Transverse colon (tissue), 4 donors: Measurements from ENCODE around the gene SLBP. TPM values are rescaled to one million over a fixed set of nuclear protein-coding genes. Genes with fewer than 3 reads are reported as not detected.

ENCODE experiments used
- DNase-seq: peaks from one replicate; pipeline ENCODE4 v3.0.0-alpha.2; 2019
- H3K27ac ChIP-seq, 4 donors: fragments of 200-600 bp; sonication (generic); 2 replicates each; pipeline ENCODE4 v1.5.1; 2016 to 2018; ENCODE audit warnings: inconsistent platforms in 4 of 4
- H3K27me3 ChIP-seq: fragments of 200-600 bp; sonication (generic); 2 replicates; pipeline ENCODE4 v1.5.1; 2017; ENCODE audit warnings: inconsistent platforms
- H3K36me3 ChIP-seq, 4 donors: fragments of 200-600 bp; sonication (generic); 2 replicates each; pipeline ENCODE4 v1.5.1; 2017 to 2019; ENCODE audit warnings: inconsistent platforms in 4 of 4
- H3K4me1 ChIP-seq, 4 donors: fragments of 200-600 bp; sonication (generic); 2 replicates each; pipeline ENCODE4 v1.5.1; 2017 to 2020; ENCODE audit warnings: inconsistent platforms in 4 of 4
- H3K4me3 ChIP-seq, 4 donors: fragments of 200-600 bp; sonication (generic); 1 replicate in 1 of 4; 2 replicates in 3 of 4; pipeline versions ENCODE4 v1.5.1 to v1.6.1; 2017 to 2019; ENCODE audit warnings: inconsistent platforms in 4 of 4
- H3K9me3 ChIP-seq, 2 donors: fragments of 200-600 bp; sonication (generic); 2 replicates each; pipeline ENCODE4 v1.5.1; 2017 to 2019; ENCODE audit warnings: inconsistent platforms in 2 of 2
- CTCF ChIP-seq, 5 experiments: fragments of 200-600 bp in 3 of 5; fragments of 450-650 bp in 2 of 5; sonication (generic) in 3 of 5; IDR thresholded peaks; 1 replicate in 2 of 5; 2 replicates in 3 of 5; pipeline ENCODE4 v1.5.1; 2016 to 2017; ENCODE audit warnings: antibody characterized with exemption in 5 of 5, inconsistent platforms in 3 of 5, mild to moderate bottlenecking in 2 of 5, moderate library complexity in 1 of 5
- EP300 ChIP-seq: sonication (generic); formaldehyde crosslinking; IDR thresholded peaks from one replicate; pipeline ENCODE4 v1.6.1; 2017; ENCODE audit warnings: antibody characterized with exemption, low read depth
- POLR2A ChIP-seq: fragments of 450-650 bp; IDR thresholded peaks from one replicate; pipeline ENCODE4 v1.6.1; 2016; ENCODE audit warnings: antibody characterized with exemption, mild to moderate bottlenecking, moderate library complexity
- POLR2AphosphoS5 ChIP-seq, 3 donors: sonication (generic); formaldehyde crosslinking; IDR thresholded peaks; one replicate each; pipeline ENCODE4 v1.6.1; 2016; ENCODE audit warnings: antibody characterized with exemption in 3 of 3
- WGBS, 2 donors: methylation state at CpG; one replicate each; pipeline ENCODE4 v1.1.5; 2018; ENCODE audit warnings: low coverage in 1 of 2; 5-methylcytosine and 5-hydroxymethylcytosine counted together
- in situ Hi-C, 4 donors: fragments of 200-750 bp; cut with MboI; loops; one replicate each; pipeline versions ENCODE4 v1.15.0 to v1.15.1; 2017; ENCODE audit warnings: low sequenced_read_pairs in 3 of 4, low pct_ligation_motif_present in 1 of 4, low pct_unique_long_range_greater_than_20kb in 1 of 4
- intact Hi-C: fragments of 100-400 bp; cut with DNase I; formaldehyde crosslinking; loops from one replicate; pipeline ENCODE4 v1.15.1; 2023; ENCODE audit warnings: low total_unique reads
- total RNA-seq, 4 donors: library from RNA; depleted of rRNA; stranded (reverse); fragments of >200 nt; gene quantifications; one replicate each; pipeline ENCODE4 v1.1.0, GENCODE V29; 2016

Gene SLBP
- total RNA-seq, 4 donors from 2014 or later, result 7.6 to 47.5 (median 31.6) TPM

- Histone ChIP-seq H3K4me1 (peaks cover 0 to 16% (median 1%) of the 10 kb centered on the region in 4 donors), H3K27ac (peak overlapping the region; percentile 39 to 53 (median 48)), H3K36me3 (no peaks in the 10 kb centered on the region), H3K4me3 (no peak overlapping the region), H3K9me3 (no peaks in the 10 kb centered on the region), H3K27me3 (no peaks in the 10 kb centered on the region)
- 92% methylated on average over 31 of the region's 31 CpGs; no CpG with 5 or more reads in 1 of the 2 donors for WGBS, 2 donors
- DNase-seq, result no peak
- in situ Hi-C loops, result no loop called here
- no peak for TF ChIP-seq POLR2A
- no peak for TF ChIP-seq CTCF (IDR thresholded peaks at IDR 0.05)
- no peak for TF ChIP-seq POLR2AphosphoS5 (IDR thresholded peaks at IDR 0.05)
- no peak for TF ChIP-seq EP300
- intact Hi-C loops, result loop anchor here (2.0 kb wide), 1 partner anchor 34 kb away; no protein-coding TSS in a partner anchor
Measured at GRCh38 chr4:1728061-1728980, 16.2 kb upstream of the SLBP start.

DNA sequence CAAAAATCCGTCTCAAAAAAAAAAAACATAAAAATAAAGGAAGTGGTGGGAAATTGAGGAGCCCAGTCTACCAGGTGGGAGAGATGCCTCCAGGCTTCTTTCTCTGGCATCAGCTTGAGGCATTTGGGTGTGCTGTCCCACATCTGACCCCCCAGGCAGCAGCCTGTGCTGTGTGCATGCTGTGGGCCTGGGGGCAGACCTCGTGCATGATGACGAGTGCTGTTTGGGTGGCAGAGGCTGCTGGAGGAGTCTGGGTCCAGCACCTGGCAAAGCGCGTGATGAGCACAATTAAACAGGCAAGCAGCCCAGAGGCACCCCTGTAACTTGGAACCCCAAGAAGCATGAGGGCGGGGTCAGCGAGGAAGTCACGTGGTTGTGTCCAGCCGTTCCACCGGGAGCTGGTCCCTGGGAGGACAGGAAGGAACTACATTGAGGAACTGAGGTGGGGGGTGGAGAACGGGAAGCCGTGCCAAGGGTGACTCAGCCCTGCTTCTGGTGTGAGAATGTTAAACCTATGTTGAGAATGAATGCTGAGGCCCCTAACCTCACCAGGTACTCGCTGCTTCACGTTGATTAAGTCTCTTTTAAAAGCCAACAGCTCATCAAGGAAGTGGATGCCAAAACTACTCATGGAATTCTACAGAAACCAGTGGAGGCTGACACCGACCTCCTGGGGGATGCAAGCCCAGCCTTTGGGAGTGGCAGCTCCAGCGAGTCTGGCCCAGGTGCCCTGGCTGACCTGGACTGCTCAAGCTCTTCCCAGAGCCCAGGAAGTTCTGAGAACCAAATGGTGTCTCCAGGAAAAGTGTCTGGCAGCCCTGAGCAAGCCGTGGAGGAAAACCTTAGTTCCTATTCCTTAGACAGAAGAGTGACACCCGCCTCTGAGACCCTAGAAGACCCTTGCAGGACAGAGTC, 15.3 kb upstream of the SLBP start:
- Histone ChIP-seq H3K4me3 (no peak overlapping the region), H3K36me3 (no peaks in the 10 kb centered on the region), H3K27ac (peak overlapping the region; percentile 39 to 53 (median 48)), H3K27me3 (no peaks in the 10 kb centered on the region), H3K4me1 (peaks cover 0 to 24% (median 8%) of the 10 kb centered on the region in 4 donors), H3K9me3 (no peaks in the 10 kb centered on the region)
- intact Hi-C loops (loop anchor here (2.0 kb wide), 1 partner anchor 33 kb away; no protein-coding TSS in a partner anchor), in situ Hi-C loops (no loop called here)
- no peak for TF ChIP-seq EP300
- no peak for TF ChIP-seq CTCF (IDR thresholded peaks at IDR 0.05)
- TF ChIP-seq POLR2AphosphoS5 (IDR thresholded peaks at IDR 0.05), result no peak
- no peak for TF ChIP-seq POLR2A
- WGBS, 2 donors, result 69 to 70% methylated on average over 1 to 17 of the region's 18 CpGs
- peak; percentile 54 for DNase-seq

GRCh38 chr4:1726146-1726934, 14.2 kb upstream of the SLBP start:
- TF ChIP-seq EP300, result no peak
- TF ChIP-seq CTCF (IDR thresholded peaks at IDR 0.05), result peak; percentile 94 to 99 (median 98)
- TF ChIP-seq POLR2AphosphoS5 (IDR thresholded peaks at IDR 0.05), result no peak
- Histone ChIP-seq H3K4me3 (no peak overlapping the region), H3K4me1 (peaks cover 6 to 33% (median 17%) of the 10 kb centered on the region in 4 donors), H3K27me3 (no peaks in the 10 kb centered on the region), H3K36me3 (no peaks in the 10 kb centered on the region), H3K27ac (peak overlapping the region; percentile 18 to 53 (median 30)), H3K9me3 (no peaks in the 10 kb centered on the region)
- intact Hi-C loops, result no loop called here
- in situ Hi-C loops, result no loop called here
- 36 to 47% methylated on average over 5 to 12 of the region's 17 CpGs for WGBS, 2 donors
- peak; percentile 94 for DNase-seq
